NCI-H1694 (cell line): ENCODE results near the gene SRSF2.
"Not testable (repeated sequence)": the region's sequence is repeated elsewhere in the genome, so short reads cannot be mapped to it uniquely, and the experiment has no call there.

Source experiments
- DNase-seq: peaks from one replicate; lab custom pipeline; 2025; lab: John Stamatoyannopoulos, UW

SRSF2 gene

GRCh38 chr17:76700617-76701470, 36.3 kb downstream of the SRSF2 start:
- no peak for DNase-seq

- no peak for DNase-seq
These were observed 36.9 kb downstream of the SRSF2 start for GRCh38 chr17:76700270-76700616.

DNA sequence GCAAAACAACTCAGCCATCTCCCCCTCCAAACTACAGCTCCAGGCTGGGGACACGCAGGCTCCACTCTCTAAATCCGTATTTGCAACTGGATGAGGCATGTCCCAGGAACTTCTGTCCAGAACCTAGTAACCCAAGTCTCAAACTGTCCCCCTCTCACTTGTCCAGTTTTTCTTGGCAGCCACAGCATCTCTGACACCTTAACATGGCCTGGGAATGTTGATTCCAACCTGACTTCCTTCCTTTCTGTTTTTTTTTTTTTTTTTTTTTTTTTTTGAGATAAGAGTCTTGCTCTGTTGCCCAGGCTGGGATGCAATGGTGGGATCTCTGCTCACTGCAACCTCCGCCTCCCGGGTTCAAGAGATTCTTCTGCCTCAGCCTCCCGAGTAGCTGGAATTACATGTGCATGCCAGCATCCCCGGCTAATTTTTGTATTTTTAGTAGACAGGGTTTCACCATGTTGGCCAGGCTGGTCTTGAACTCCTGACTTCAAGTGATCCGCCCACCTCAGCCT, 38.6 kb downstream of the SRSF2 start:
- not testable (repeated sequence) for DNase-seq

DNA sequence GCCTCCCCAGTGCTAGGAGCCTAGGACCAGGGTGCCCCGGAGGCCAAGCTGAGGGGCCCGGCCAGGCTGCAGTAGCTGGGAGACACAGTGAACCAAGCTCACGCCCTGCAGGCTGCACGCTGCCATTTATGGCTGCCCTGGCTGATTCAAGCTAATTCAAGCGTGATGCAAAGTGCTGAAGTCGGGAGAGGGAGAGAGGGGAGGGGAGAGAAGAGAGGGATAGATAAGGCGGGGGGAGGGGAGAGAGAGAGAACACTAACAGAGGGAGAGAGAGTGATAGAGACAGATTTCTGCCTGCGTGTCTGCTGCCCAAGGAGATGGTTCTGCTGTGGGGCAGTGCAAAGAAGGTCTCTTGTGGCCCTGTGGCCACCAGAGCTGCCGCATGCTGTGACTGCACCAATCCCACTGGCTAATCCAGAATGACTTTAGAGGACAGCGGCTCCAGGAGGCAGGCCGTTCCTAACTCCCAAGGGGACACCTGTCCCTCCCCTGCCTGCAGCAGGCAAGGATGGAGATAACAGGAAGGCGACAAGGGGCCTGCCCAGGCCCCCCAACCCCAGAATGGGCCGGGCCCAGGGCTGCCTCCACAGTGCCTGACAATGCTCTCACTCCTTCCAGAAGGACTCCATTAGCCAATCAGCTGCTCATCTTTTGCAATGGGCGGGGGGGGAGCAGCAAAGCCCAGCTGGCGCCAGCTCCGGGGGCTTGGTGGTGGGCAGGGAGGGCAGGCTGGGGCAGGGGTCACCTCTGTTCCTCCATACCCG, 39.2 kb downstream of the SRSF2 start:
- DNase-seq, result no peak

DNA sequence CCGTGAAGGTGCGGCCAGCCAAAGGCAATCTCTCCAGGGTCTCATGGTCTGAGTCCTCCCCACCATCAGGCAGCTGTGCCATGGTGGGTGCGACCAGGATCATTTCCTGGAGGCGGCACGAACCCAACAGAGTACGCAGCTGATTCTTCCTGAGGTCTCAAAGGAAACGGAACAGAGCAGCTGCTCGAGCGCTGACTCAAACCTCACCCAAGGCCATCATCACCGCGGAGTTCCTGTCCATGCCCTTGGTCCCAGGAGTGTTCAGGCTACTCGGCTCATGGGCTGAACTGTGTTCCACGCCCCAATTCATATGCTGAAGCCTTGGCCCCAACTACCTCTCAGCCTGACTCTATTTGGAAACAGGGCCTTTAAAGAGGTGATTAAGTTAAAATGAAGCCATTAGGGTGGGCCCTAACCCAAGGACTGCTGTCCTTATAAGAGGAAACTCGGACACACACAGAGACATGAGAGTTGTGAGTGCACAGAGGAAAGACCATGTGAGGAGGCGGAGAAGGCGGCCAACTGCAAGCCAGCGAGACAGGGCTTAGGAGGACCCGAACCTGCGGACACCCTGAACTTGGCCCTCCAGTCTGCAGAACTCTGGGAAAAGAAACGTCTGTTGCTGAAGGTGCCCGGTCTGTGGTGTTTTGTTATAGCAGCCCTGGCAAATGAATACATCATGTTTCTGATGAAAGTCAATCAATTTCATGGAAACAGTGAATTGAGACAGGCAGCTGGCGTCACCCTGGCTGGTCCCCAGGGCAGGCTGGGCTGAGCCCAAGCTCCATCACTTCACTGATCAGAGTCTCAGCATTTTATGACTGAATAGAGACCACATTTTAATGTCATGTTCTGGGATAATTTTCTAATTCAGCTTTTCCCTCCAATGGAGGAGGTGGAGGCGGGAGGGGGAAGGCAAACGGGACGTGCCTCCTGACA, 40.1 kb downstream of the SRSF2 start:
- no peak for DNase-seq

DNA sequence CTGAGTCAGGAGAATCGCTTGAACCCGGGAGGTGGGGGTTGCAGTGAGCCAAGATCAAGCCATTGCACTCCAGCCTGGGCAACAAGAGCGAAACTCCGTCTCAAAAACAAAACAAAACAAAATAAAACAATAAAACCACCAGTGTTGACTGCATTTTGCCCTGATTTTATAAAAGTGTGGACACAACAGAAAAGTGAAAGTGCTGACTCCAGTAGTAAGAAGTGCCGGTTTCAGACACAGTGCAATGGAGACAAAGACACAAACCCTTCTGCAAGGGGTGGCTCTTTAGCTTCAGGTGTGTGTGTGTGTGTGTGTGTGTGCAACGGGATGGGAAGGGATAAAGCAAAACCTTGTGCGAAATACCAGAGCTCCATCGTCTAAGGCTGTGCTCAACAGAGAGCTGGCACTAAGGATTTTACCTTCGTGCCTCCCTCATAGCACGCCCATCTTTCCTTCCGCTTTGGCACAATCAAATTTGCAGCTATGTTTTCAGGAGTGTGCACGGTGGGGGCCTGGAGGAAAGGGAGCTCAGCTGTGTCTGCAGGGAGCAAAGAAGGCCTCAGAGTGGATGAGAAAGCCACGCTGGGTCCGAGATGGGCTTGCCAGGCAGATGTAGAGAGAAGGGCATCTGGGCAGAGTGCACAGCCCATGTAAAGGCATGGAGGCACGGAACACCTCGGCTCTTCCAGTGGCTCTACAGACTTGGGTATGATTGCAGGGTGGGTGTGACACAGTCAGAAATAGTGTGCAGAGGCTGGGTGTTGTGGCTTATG, 41.9 kb downstream of the SRSF2 start:
- no peak for DNase-seq

DNA sequence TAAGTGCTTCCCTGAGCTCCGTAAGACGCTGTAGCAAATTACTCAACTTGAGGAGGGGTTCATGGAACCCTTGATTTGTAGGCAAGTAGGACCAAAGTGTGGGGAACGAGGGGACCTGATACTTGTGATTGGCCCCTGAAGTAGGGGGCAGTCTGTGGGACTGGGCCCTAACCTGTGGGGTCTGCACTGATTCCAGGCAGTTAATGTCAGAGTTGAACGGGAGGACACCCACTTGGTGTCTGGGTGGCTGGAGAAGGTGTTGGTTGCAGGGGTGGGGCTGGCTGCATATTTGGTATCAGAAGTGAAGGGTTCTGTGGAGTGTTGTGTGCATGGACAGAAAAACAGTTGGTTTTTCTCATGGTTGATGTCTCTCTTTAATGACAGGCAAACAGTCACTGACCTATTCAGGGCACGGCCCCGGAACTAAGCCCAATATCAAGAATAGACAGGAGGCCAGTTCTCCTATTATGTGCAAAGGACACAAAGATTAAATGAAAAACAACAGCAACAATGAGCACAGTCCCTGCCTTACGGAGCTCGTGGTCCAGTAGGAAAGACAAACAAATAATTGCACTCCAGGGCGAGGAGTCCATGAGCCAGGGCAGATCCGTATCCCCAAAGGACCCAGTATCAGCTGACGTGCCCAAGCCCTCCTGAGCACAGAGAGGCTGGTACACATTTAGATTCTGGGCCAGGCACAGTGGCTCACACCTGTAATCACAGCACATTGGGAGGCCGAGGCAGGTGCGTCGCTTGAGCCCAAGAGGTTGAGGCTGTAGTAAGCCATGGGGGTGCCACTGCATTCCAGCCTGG, 45.5 kb downstream of the SRSF2 start:
- no peak for DNase-seq

DNA sequence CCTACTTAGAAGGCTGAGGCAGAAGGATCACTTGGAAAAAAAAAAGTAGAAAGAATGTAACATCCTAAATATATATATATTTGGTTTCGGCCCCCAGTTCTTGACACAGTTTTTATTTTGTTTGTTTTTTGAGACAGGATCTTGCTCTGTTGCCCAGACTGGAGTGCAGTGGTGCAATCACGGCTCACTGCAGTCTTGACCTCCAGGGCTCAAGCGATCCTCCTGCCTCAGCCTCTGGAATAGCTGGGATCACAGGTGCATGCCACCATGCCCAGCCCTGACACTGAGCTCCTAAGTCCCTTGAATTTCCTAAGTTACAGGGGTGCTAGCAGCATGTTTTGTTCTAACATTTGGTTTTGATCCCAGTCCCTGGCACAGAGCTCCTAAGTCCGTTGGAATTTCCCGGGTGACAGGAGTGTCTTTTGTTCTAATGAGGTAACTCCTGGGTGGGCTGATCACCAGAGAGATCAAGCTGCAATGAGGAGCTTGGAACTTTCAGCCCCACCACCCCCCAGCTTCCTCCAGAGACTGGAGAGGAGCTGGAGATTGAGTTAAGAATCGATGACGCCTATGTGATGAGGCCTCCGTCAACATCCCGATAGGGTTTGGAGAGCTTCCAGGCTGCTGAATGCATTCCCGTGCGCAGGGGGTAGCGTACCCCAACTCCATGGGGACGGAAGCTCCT, 46.4 kb downstream of the SRSF2 start:
- no peak for DNase-seq

DNA sequence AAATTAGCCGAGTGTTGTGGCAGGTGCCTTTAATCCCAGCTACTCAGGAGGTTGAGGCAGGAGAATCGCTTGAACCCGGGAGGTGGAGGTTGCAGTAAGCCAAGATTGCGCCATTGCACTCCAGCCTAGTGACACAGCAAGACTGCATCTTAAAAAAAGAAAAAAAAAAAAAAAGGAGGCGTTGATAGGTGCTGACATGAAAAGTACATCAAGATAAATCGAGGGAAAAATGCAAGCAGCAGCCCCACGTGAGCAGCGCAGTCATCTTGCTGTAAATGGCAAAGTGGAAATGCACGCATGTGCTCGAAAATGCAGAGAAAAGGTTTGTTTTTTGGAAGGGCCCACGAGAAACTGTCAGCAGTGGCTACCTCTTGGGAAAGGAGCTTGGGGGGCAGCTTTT, 47.3 kb downstream of the SRSF2 start:
- no peak for DNase-seq

DNA sequence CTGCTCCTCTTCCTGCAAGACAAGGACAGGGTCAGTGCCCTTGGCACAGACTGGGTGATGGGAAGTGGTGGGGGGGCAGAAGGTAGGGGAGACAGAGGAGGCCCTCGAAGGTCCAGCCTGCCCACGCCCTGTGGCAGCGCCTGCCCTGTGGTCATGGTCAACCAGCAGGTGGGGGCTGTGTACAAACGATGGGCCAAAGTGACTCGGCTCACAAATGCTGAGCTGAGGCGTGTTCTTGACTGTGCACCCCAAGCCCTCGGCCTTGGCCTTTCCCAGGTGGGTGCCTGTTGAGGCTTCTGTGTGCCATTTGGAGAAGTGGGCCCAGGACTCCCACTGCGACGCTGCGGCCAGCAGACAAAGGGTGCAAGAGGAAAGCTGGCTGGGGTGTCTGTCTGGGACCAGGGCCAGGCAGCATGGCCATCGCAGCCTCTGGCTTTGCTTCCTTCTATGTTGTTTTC, 48.9 kb downstream of the SRSF2 start:
- DNase-seq, result no peak

DNA sequence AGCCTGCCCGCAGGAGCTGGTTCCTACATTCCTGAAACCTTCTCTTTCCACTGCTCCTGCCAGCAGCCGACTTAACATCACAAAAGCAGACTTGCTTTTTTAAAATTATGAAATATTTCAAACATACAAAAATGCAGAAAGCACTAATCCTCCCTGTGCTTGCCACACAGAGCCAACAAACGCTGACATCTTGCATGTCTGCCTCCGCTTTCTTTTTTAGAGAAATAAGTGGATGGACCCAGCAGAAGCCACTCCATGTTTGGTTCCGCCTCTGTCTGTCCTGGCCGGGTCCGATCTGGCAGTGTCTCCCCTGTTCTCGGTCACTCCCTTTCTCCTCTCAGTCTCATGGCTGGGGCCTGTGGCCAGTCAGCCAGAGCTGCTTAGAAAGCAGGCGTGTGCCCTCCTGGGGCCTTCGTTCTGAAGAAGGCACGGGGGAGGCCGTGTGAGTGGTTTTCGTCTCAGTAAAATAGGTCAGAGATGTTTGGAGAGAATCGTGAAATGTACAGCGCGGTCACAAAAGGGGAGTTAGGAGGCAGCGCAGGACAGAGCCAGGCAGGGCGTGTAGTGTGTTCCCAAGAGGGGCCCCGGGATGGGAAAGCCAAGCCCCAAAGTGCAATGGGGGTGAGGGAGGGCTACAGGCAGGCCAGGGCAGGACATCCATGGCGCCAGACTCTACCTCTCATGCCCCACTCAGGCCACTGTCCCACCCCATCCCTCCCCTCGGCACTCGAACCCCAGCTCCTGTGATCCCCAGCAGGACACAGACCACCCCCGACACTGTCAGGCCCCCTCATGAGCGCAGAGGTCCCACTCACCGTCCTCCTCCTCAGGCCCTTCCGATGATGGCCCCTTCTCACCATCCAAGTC, 49.6 kb downstream of the SRSF2 start:
- DNase-seq, result no peak

- DNase-seq, result no peak
These were observed 50.4 kb downstream of the SRSF2 start for GRCh38 chr17:76686538-76687297.

GRCh38 chr17:76685846-76686245, 51.3 kb downstream of the SRSF2 start:
- DNase-seq, result no peak

DNA sequence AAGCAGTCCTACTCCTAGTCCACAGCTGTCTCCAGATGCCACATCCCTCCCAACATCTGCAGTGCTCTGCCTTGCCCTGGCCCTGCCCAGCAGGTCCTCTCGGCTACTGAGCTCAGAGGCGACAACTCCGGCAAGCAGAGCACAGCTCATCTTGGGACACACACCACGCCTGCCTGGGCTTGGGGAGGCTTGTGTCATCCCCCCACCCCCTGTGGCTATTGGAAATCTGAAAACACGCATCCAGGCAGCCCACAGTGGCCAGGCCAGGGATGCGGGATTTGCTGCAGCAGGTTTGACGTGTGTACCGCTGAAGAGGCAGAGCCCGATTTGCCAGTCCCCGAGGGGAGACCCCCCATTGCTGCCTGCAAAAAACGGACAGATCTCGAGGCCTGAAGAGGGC, 51.8 kb downstream of the SRSF2 start:
- DNase-seq, result no peak

GRCh38 chr17:76684756-76685155, 52.4 kb downstream of the SRSF2 start:
- DNase-seq, result no peak
